Prostate gland (tissue), 2 donors: ENCODE data around the gene CAPN11. TPM values are rescaled to one million over a fixed set of nuclear protein-coding genes. Genes with fewer than 3 reads are reported as not detected.

Experiments used
- DNase-seq: peaks from one replicate; pipeline ENCODE4 v3.0.0-alpha.2; 2019; ENCODE audit warnings: low spot score
- H3K27ac ChIP-seq, 2 donors: fragments of 200-600 bp; sonication (generic); 2 replicates each; pipeline ENCODE4 v1.5.1; 2017 to 2019
- H3K27me3 ChIP-seq: fragments of 200-600 bp; sonication (generic); replicated peaks from 2 replicates; pipeline ENCODE4 v1.5.1; 2019; ENCODE audit not compliant: insufficient read depth
- H3K36me3 ChIP-seq, 2 donors: fragments of 200-600 bp; sonication (generic); 1 replicate in 1 of 2; 2 replicates in 1 of 2; pipeline versions ENCODE4 v1.5.1 to v1.8.1; 2017 to 2019
- H3K4me1 ChIP-seq: fragments of 200-600 bp; sonication (generic); replicated peaks from 2 replicates; pipeline ENCODE4 v1.5.1; 2019
- H3K4me3 ChIP-seq, 2 donors: fragments of 200-600 bp; sonication (generic); 2 replicates each; pipeline ENCODE4 v1.5.1; 2017 to 2019
- H3K9me3 ChIP-seq: fragments of 200-600 bp; sonication (generic); 2 replicates; pipeline ENCODE4 v1.5.1; 2017
- POLR2A ChIP-seq: fragments of 450-650 bp; IDR thresholded peaks from one replicate; pipeline ENCODE4 v1.6.1; 2016; ENCODE audit warnings: antibody characterized with exemption, mild to moderate bottlenecking
- POLR2AphosphoS5 ChIP-seq: sonication (generic); formaldehyde crosslinking; IDR thresholded peaks from one replicate; pipeline ENCODE4 v1.6.1; 2017; ENCODE audit warnings: antibody characterized with exemption
- WGBS: methylation state at CpG from one replicate; pipeline ENCODE4 v1.1.5; 2018; 5-methylcytosine and 5-hydroxymethylcytosine counted together
- intact Hi-C: fragments of 100-400 bp; cut with DNase I; formaldehyde crosslinking; loops from one replicate; pipeline ENCODE4 v1.14.2; 2022
- total RNA-seq, 2 donors: library from RNA; depleted of rRNA; stranded (reverse); fragments of >200 nt; gene quantifications; one replicate each; pipeline ENCODE4 v1.1.0, GENCODE V29; 2016
- TF ChIP-seq, protein P1 (sequence below), 4 experiments: fragments of 200-600 bp in 2 of 4; fragments of 450-650 bp in 2 of 4; sonication (generic) in 2 of 4; IDR thresholded peaks; 1 replicate in 3 of 4; 2 replicates in 1 of 4; pipeline ENCODE4 v1.5.1; 2016 to 2019; ENCODE audit warnings: antibody characterized with exemption in 4 of 4, mild to moderate bottlenecking in 2 of 4, moderate library complexity in 2 of 4

The CAPN11 gene
- total RNA-seq, 2 donors from 2014 or later, result 5.9 TPM; not detected in 1

DNA sequence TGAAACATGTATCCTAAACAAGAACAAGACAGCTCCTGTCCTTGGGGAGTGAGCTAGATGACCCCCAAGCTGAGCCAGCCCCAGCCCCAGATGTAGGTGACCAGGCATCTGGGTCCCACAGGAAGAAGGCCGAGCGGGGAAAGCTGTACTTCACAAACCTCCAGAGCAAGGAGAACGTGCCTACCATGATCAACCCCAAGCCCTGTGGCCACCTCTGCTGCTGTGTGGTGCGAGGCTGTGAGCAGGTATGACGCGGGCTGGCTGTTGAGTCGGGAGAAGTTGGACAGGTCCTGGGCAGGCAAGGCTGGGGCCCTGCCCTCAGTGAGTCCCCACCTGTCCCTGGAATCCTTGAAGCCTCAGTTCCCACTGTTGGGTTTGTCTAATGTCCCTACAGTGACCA is 11.4 kb upstream of the CAPN11 start:
- H3K4me1 ChIP-seq, result no peaks in the 10 kb centered on the region
- H3K36me3 ChIP-seq, result no peaks in the 10 kb centered on the region
- WGBS, result 100% methylated on average over 6 of the region's 7 CpGs
- no peaks in the 10 kb centered on the region for H3K9me3 ChIP-seq
- H3K27ac ChIP-seq, result no peak overlapping the region
- H3K4me3 ChIP-seq, result no peak overlapping the region
- DNase-seq, result no peak
- TF ChIP-seq, protein P1, sequence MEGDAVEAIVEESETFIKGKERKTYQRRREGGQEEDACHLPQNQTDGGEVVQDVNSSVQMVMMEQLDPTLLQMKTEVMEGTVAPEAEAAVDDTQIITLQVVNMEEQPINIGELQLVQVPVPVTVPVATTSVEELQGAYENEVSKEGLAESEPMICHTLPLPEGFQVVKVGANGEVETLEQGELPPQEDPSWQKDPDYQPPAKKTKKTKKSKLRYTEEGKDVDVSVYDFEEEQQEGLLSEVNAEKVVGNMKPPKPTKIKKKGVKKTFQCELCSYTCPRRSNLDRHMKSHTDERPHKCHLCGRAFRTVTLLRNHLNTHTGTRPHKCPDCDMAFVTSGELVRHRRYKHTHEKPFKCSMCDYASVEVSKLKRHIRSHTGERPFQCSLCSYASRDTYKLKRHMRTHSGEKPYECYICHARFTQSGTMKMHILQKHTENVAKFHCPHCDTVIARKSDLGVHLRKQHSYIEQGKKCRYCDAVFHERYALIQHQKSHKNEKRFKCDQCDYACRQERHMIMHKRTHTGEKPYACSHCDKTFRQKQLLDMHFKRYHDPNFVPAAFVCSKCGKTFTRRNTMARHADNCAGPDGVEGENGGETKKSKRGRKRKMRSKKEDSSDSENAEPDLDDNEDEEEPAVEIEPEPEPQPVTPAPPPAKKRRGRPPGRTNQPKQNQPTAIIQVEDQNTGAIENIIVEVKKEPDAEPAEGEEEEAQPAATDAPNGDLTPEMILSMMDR (IDR thresholded peaks at IDR 0.05), result no peak
- TF ChIP-seq POLR2A (no peak), POLR2AphosphoS5 (no peak)
- intact Hi-C loops, result no loop called here
- H3K27me3 ChIP-seq, result no peaks in the 10 kb centered on the region

DNA sequence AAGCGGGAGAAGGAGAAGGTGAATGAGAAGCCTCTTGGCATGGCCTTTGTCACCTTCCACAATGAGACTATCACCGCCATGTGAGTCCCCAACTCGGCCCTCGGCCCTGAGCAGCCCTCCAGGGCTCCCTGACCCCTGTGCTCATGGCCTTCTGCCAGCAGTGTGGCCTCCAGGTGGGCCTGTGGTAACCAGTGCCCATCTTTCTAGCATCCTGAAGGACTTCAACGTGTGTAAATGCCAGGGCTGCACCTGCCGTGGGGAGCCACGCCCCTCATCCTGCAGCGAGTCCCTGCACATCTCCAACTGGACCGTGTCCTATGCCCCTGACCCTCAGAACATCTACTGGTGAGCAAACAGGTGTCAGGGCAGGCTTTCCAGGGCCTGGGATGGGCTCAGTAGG is 10.3 kb upstream of the CAPN11 start:
- H3K27ac ChIP-seq, result no peak overlapping the region
- no peak overlapping the region for H3K4me3 ChIP-seq
- no peaks in the 10 kb centered on the region for H3K27me3 ChIP-seq
- DNase-seq, result no peak
- H3K9me3 ChIP-seq, result no peaks in the 10 kb centered on the region
- WGBS, result 85% methylated on average over 9 of the region's 9 CpGs
- no peaks in the 10 kb centered on the region for H3K4me1 ChIP-seq
- intact Hi-C loops, result no loop called here
- no peaks in the 10 kb centered on the region for H3K36me3 ChIP-seq
- no peak for TF ChIP-seq POLR2AphosphoS5
- TF ChIP-seq POLR2A, result no peak
- TF ChIP-seq, protein P1 (IDR thresholded peaks at IDR 0.05), result no peak

- Histone ChIP-seq H3K9me3 (no peaks in the 10 kb centered on the region), H3K4me3 (no peak overlapping the region), H3K36me3 (no peaks in the 10 kb centered on the region), H3K27ac (no peak overlapping the region), H3K4me1 (no peaks in the 10 kb centered on the region), H3K27me3 (no peaks in the 10 kb centered on the region)
- TF ChIP-seq POLR2A (no peak), POLR2AphosphoS5 (no peak)
- TF ChIP-seq, protein P1 (IDR thresholded peaks at IDR 0.05), result no peak
- DNase-seq, result no peak
- intact Hi-C loops, result no loop called here
- WGBS, result 83% methylated on average over 7 of the region's 7 CpGs
Observed at GRCh38 chr6:44149369-44150012, 9.1 kb upstream of the CAPN11 start.

- DNase-seq, result no peak
- TF ChIP-seq, protein P1 (IDR thresholded peaks at IDR 0.05), result no peak
- no peak for TF ChIP-seq POLR2AphosphoS5
- no peak for TF ChIP-seq POLR2A
- Histone ChIP-seq H3K4me3 (no peak overlapping the region), H3K4me1 (no peaks in the 10 kb centered on the region), H3K27ac (no peak overlapping the region), H3K27me3 (no peaks in the 10 kb centered on the region), H3K9me3 (no peaks in the 10 kb centered on the region), H3K36me3 (no peaks in the 10 kb centered on the region)
- 84% methylated on average over 3 of the region's 3 CpGs for WGBS
- intact Hi-C loops, result no loop called here
Observed at GRCh38 chr6:44150317-44150917, 8.2 kb upstream of the CAPN11 start.
